Omental fat pad (tissue), 4 donors: Measurements from ENCODE around the gene COMMD4. TPM values are rescaled to one million over a fixed set of nuclear protein-coding genes. Genes with fewer than 3 reads are reported as not detected.
"Not testable (repeated sequence)": the region's sequence is repeated elsewhere in the genome, so short reads cannot be mapped to it uniquely, and the experiment has no call there.

Experiments
- ATAC-seq: fragments of 150-250 bp; one replicate; pipeline ENCODE4 v1.9.1; 2016; ENCODE audit warnings: mild to moderate bottlenecking, moderate library complexity; ENCODE audit not compliant: low FRiP score
- DNase-seq: peaks from one replicate; pipeline ENCODE4 v3.0.0-alpha.2; 2019; ENCODE audit warnings: low spot score
- CTCF ChIP-seq, 3 donors: fragments of 450-650 bp; IDR thresholded peaks; one replicate each; pipeline ENCODE4 v1.5.1; 2016 to 2017; ENCODE audit warnings: antibody characterized with exemption in 3 of 3, mild to moderate bottlenecking in 3 of 3, moderate library complexity in 2 of 3
- total RNA-seq, 4 donors: library from RNA; depleted of rRNA; stranded (reverse); fragments of >200 nt; gene quantifications; one replicate each; pipeline ENCODE4 v1.1.0, GENCODE V29; 2016

Gene COMMD4
- total RNA-seq, 4 donors from 2014 or later, result 41.4 to 71.6 (median 50.7) TPM

GRCh38 chr15:75327005-75327404 is 8.9 kb upstream of the COMMD4 start:
- no peak for TF ChIP-seq CTCF (IDR thresholded peaks at IDR 0.05)
- no peak for ATAC-seq
- DNase-seq, result no peak

GRCh38 chr15:75327491-75327890 is 8.4 kb upstream of the COMMD4 start:
- TF ChIP-seq CTCF (IDR thresholded peaks at IDR 0.05), result no peak
- no peak for DNase-seq
- ATAC-seq, result no peak

- no peak for TF ChIP-seq CTCF (IDR thresholded peaks at IDR 0.05)
- ATAC-seq (no peak), DNase-seq (no peak)
These were observed 7.2 kb upstream of the COMMD4 start for GRCh38 chr15:75328493-75329314.

GRCh38 chr15:75329571-75329970 is 6.3 kb upstream of the COMMD4 start:
- ATAC-seq, result no peak
- no peak for DNase-seq
- TF ChIP-seq CTCF (IDR thresholded peaks at IDR 0.05), result no peak

- DNase-seq, ATAC-seq: not testable (repeated sequence)
These were observed 3.8 kb upstream of the COMMD4 start for GRCh38 chr15:75332093-75332492.

GRCh38 chr15:75333654-75334419 is 2.0 kb upstream of the COMMD4 start:
- DNase-seq, result not testable (repeated sequence)

GRCh38 chr15:75335313-75335704 is 554 bp upstream of the COMMD4 start:
- DNase-seq (no peak), ATAC-seq (no peak)
- no peak for TF ChIP-seq CTCF (IDR thresholded peaks at IDR 0.05)

More at GRCh38 chr15:75333654-75334419, 2.0 kb upstream of the COMMD4 start:
- not testable (repeated sequence) for ATAC-seq
